Measurements from ENCODE around the gene TEAD3. TPM values are rescaled to one million over a fixed set of nuclear protein-coding genes. Genes with fewer than 3 reads are reported as not detected.

Gene TEAD3
- total RNA-seq, 4 donors from 2014 or later, result 11.5 to 14.8 (median 13.5) TPM

DNA sequence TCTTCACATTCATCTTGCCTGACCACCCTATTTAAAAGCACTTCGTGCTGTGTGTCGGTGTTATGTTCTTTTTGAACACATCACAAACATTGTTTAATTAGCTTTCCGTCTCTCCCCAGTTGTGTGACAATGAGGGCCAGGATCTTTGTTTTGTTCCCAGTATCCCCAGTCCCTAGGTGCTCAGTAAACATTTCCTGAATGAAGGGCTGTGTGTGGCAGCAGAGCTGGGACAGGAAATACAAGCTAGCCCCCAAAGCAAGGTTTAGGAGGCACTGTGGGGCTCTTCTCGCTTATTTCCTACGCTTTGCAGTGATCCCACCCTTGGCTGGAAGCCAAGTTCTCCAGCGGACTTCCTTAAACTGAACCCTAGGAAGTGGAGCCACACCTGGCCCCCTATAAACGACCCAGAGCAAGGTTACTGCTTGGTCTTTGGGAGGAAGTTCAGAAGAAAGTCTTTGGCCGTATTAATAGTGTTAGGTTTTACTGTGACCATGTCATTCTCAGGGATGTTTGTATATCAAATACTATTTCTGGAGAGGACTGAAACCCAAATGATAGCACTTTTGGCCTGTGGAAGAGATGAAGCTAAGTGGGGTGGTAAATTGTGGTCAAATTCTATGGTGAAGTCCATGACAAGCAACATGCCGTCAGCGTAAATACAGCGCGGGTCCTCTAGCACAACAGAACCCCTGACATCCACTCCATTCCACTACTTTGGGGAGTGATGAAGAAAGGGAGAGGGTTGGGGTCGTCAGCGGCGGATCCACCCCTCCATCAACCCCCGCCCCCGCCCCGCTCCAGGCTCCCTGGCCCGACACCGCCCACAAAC is 45.3 kb downstream of the TEAD3 start:
- no peaks in the 10 kb centered on the region for H3K36me3 ChIP-seq
- in situ Hi-C loops (cut with MboI; ENCODE audit: low sequenced_read_pairs in 4 of 4), result loop anchor here (5.0 to 10.0 kb wide), 2 partner anchors 107 to 109 kb away; partner anchors contain the start of gene PPARD (in 4 of the 4)
- DNase-seq (no peak), ATAC-seq (peak in 1 of 2 donors; percentile 2)
- H3K9me3 ChIP-seq, result no peaks in the 10 kb centered on the region
- peak overlapping the region; percentile 81 to 89 (median 82) for H3K27ac ChIP-seq
- peak overlapping the region; percentile 35 to 77 (median 64) for H3K4me3 ChIP-seq
- TF ChIP-seq POLR2A (IDR thresholded peaks at IDR 0.05), result no peak
- TF ChIP-seq, protein P1, sequence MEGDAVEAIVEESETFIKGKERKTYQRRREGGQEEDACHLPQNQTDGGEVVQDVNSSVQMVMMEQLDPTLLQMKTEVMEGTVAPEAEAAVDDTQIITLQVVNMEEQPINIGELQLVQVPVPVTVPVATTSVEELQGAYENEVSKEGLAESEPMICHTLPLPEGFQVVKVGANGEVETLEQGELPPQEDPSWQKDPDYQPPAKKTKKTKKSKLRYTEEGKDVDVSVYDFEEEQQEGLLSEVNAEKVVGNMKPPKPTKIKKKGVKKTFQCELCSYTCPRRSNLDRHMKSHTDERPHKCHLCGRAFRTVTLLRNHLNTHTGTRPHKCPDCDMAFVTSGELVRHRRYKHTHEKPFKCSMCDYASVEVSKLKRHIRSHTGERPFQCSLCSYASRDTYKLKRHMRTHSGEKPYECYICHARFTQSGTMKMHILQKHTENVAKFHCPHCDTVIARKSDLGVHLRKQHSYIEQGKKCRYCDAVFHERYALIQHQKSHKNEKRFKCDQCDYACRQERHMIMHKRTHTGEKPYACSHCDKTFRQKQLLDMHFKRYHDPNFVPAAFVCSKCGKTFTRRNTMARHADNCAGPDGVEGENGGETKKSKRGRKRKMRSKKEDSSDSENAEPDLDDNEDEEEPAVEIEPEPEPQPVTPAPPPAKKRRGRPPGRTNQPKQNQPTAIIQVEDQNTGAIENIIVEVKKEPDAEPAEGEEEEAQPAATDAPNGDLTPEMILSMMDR (IDR thresholded peaks at IDR 0.05 in 4 of 5, conservative IDR thresholded peaks at IDR 0.05 in 1 of 5), result no peak
- no peaks in the 10 kb centered on the region for H3K27me3 ChIP-seq
- intact Hi-C loops (cut with DNase I; ENCODE audit: low total_unique reads), result loop anchor here (1.0 kb wide), 1 partner anchor 17 kb away; the partner anchor contains the start of gene RPL10A
- peaks cover 34 to 40% of the 10 kb centered on the region in 2 donors for H3K4me1 ChIP-seq

DNA sequence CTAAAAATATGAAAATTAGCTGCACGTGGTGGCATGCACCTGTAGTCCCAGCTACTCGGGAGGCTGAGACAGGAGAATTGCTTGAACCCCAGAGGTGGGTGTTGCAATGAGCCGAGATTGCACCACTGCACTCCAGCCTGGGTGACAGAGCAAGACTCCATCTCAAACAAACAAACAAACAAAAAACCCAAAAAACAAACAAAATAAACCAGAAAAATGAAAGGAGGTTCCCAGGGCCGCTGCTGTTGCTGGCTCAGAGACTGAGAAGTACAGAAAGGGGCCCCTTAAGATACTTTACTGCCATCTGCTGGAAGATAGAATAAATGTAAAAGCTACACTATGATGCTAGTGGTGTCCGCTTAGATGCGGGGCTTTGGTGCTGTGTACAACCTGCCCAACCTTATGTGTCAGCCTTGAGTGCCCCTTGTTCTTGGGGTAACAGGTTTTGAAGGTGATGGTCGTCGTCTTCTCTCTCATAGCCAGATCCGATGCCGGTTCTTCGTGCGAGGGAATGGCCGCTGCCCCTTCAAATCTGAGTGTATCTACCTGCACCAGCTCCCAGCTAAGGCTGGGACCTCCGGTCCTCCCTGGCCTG is 47.5 kb downstream of the TEAD3 start:
- H3K4me1 ChIP-seq, result peaks cover 25 to 26% of the 10 kb centered on the region in 2 donors
- intact Hi-C loops (cut with DNase I; ENCODE audit: low total_unique reads), result loop anchor here (1.0 kb wide), 3 partner anchors 34 to 155 kb away; partner anchors contain the start of gene PPARD
- H3K27ac ChIP-seq, result no peak overlapping the region
- H3K9me3 ChIP-seq, result no peaks in the 10 kb centered on the region
- no peaks in the 10 kb centered on the region for H3K36me3 ChIP-seq
- DNase-seq (no peak), ATAC-seq (peak; percentile 55 to 57)
- no peaks in the 10 kb centered on the region for H3K27me3 ChIP-seq
- no peak for TF ChIP-seq POLR2A (IDR thresholded peaks at IDR 0.05)
- TF ChIP-seq, protein P1 (IDR thresholded peaks at IDR 0.05 in 4 of 5, conservative IDR thresholded peaks at IDR 0.05 in 1 of 5), result peak; percentile 50 to 85 (median 81)
- in situ Hi-C loops (cut with MboI; ENCODE audit: low sequenced_read_pairs in 4 of 4), result no loop called here
- H3K4me3 ChIP-seq, result no peak overlapping the region

DNA sequence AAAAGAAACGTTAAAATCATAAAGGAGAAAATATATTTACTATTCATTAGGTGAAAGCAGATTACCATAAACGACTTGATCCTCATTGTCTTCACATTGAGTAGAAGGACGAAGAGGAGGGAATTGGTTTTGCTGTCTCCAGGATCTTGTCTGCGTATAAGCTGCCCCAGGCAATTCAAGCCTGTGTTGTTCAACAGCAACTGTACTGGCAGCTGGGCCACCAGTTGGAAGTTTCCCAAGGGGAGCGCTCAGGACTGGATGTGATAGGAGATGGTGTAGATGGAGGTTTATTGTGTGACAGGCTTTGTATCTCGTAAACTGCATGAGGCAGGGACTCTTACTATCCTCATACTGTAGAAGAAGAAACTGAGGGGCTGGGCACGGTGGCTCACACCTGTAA is 48.7 kb downstream of the TEAD3 start:
- intact Hi-C loops (cut with DNase I; ENCODE audit: low total_unique reads) (no loop called here), in situ Hi-C loops (cut with MboI; ENCODE audit: low sequenced_read_pairs in 4 of 4) (no loop called here)
- ATAC-seq (no peak), DNase-seq (no peak)
- Histone ChIP-seq H3K36me3 (no peaks in the 10 kb centered on the region), H3K4me3 (no peak overlapping the region), H3K27me3 (no peaks in the 10 kb centered on the region), H3K4me1 (peaks cover 13 to 14% of the 10 kb centered on the region in 2 donors), H3K9me3 (no peaks in the 10 kb centered on the region), H3K27ac (no peak overlapping the region)
- no peak for TF ChIP-seq POLR2A (IDR thresholded peaks at IDR 0.05)
- TF ChIP-seq, protein P1 (IDR thresholded peaks at IDR 0.05 in 4 of 5, conservative IDR thresholded peaks at IDR 0.05 in 1 of 5), result no peak

DNA sequence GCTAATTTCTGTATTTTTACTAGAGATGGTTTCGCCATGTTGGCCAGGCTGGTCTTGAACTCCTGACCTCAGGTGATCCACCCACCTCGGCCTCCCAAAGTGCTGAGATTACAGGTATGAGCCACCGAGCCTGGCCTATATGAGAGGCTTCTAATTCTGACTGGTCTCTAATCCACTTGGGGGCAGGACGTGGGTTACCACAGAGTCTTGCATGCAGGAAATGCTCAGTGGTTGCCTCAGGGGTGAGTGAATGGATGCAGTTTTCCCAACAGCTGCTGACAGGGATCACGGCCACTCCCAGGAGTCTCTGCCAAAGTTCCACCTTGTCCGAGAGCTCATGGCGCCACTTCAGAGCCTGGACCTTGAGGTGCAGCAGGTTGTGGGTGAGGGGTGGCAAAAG is 51.2 kb downstream of the TEAD3 start:
- no peaks in the 10 kb centered on the region for H3K27me3 ChIP-seq
- no peaks in the 10 kb centered on the region for H3K36me3 ChIP-seq
- in situ Hi-C loops (cut with MboI; ENCODE audit: low sequenced_read_pairs in 4 of 4), result no loop called here
- no peak overlapping the region for H3K4me3 ChIP-seq
- no peaks in the 10 kb centered on the region for H3K4me1 ChIP-seq
- no peak overlapping the region for H3K27ac ChIP-seq
- H3K9me3 ChIP-seq, result no peaks in the 10 kb centered on the region
- DNase-seq (no peak), ATAC-seq (no peak)
- intact Hi-C loops (cut with DNase I; ENCODE audit: low total_unique reads), result no loop called here
- TF ChIP-seq, protein P1 (IDR thresholded peaks at IDR 0.05 in 4 of 5, conservative IDR thresholded peaks at IDR 0.05 in 1 of 5), result no peak
- TF ChIP-seq POLR2A (IDR thresholded peaks at IDR 0.05), result no peak

Data from gastrocnemius medialis (tissue), 4 donors.